H1 (cell line): ENCODE data around the gene HADHB. TPM values are rescaled to one million over a fixed set of nuclear protein-coding genes. Genes with fewer than 3 reads are reported as not detected.

Experiments
- CTCF ChIA-PET: fragments of 300-600 bp; sonication (Branson Sonifier 250); formaldehyde crosslinking; loops from one replicate; lab custom pipeline; 2021; ENCODE audit not compliant: partially characterized antibody; lab: Charles Lee
- POLR2A ChIA-PET: fragments of 300-600 bp; sonication (Branson Sonifier 250); formaldehyde crosslinking; loops from one replicate; lab custom pipeline; 2021; ENCODE audit warnings: inconsistent platforms; ENCODE audit not compliant: partially characterized antibody; lab: Charles Lee
- DNase-seq, 2 experiments: peaks; one replicate each; pipeline versions ENCODE4 v3.0.0 to v3.0.0-alpha.2; 2010 to 2022; ENCODE audit warnings: low spot score in 2 of 2, low read depth in 1 of 2, mixed read lengths in 1 of 2
- FAIRE-seq: peaks from 2 replicates; lab custom pipeline; 2011; peaks lifted over from hg19 to GRCh38; lab: Jason Lieb, UNC
- H2AFZ ChIP-seq: 2 replicates; pipeline ENCODE4 v1.8.1; 2012; ENCODE audit warnings: low read length, inconsistent platforms
- H2AK5ac ChIP-seq: 2 replicates; pipeline ENCODE4 v1.6.1; 2013; ENCODE audit warnings: low read depth, low read length
- H2BK120ac ChIP-seq: replicated peaks from 2 replicates; pipeline ENCODE3; 2013; ENCODE audit warnings: low read depth, low read length, inconsistent platforms
- H2BK12ac ChIP-seq: 2 replicates; pipeline ENCODE4 v1.6.1; 2013; ENCODE audit warnings: low read depth, low read length
- H2BK15ac ChIP-seq: 2 replicates; pipeline ENCODE4 v1.6.1; 2013; ENCODE audit warnings: low read length
- H2BK20ac ChIP-seq: 2 replicates; pipeline ENCODE4 v1.6.1; 2013; ENCODE audit warnings: low read length
- H2BK5ac ChIP-seq: 2 replicates; pipeline ENCODE4 v1.6.1; 2013; ENCODE audit warnings: low read depth, low read length
- H3K14ac ChIP-seq: 2 replicates; pipeline ENCODE4 v1.6.1; 2013; ENCODE audit warnings: inconsistent platforms; ENCODE audit not compliant: insufficient read length
- H3K18ac ChIP-seq: 2 replicates; pipeline ENCODE4 v1.6.1; 2013; ENCODE audit warnings: low read length; ENCODE audit errors: extremely low read depth
- H3K23ac ChIP-seq: 2 replicates; pipeline ENCODE4 v1.6.1; 2013; ENCODE audit warnings: inconsistent platforms; ENCODE audit not compliant: insufficient read length
- H3K23me2 ChIP-seq: 2 replicates; pipeline ENCODE4 v1.6.1; 2013; ENCODE audit warnings: low read depth, low read length
- H3K27ac ChIP-seq: 2 replicates; pipeline ENCODE4 v1.6.1; 2011; ENCODE audit warnings: low read depth, low read length, inconsistent platforms
- H3K27me3 ChIP-seq, 4 experiments: replicated peaks in 1 of 4; 1 replicate in 1 of 4; 2 replicates in 3 of 4; pipeline versions ENCODE4 v1.6.1 to v1.8.1; 2011 to 2013; ENCODE audit warnings: low read length in 3 of 4, mild to moderate bottlenecking in 3 of 4, inconsistent platforms in 2 of 4, mixed read lengths in 2 of 4, moderate library complexity in 1 of 4; ENCODE audit not compliant: control insufficient read depth in 3 of 4, insufficient read depth in 3 of 4; ENCODE audit errors: extremely low read depth in 1 of 4
- H3K36me3 ChIP-seq, 4 experiments: 2 replicates each; pipeline versions ENCODE4 v1.6.1 to v1.8.1; 2011 to 2013; ENCODE audit warnings: mild to moderate bottlenecking in 4 of 4, low read length in 3 of 4, moderate library complexity in 2 of 4, control low read depth in 1 of 4, inconsistent platforms in 1 of 4; ENCODE audit not compliant: insufficient read depth in 4 of 4, control insufficient read depth in 2 of 4
- H3K4ac ChIP-seq: replicated peaks from 2 replicates; pipeline ENCODE3; 2013; ENCODE audit warnings: low read length, low read depth, mixed read lengths, inconsistent platforms; ENCODE audit not compliant: insufficient read length
- H3K4me1 ChIP-seq, 4 experiments: replicated peaks in 1 of 4; 1 replicate in 1 of 4; 2 replicates in 3 of 4; pipeline versions ENCODE4 v1.6.1 to v1.8.1; 2011 to 2013; ENCODE audit warnings: low read length in 3 of 4, inconsistent platforms in 2 of 4, mixed read lengths in 1 of 4; ENCODE audit not compliant: insufficient read depth in 4 of 4, control insufficient read depth in 3 of 4
- H3K4me2 ChIP-seq, 2 experiments: 2 replicates each; pipeline versions ENCODE4 v1.6.1 to v1.8.1; 2011 to 2013; ENCODE audit warnings: low read depth in 2 of 2, low read length in 2 of 2, control low read depth in 1 of 2, inconsistent platforms in 1 of 2, mild to moderate bottlenecking in 1 of 2; ENCODE audit not compliant: insufficient read depth in 1 of 2
- H3K4me3 ChIP-seq, 4 experiments: fragments of 200-600, 300-600 bp in 1 of 4; sonication (generic), shearing (Covaris generic), sonication (Bioruptor Twin) in 1 of 4; 2 replicates each; pipeline versions ENCODE4 v1.5.1 to v1.8.1; 2011 to 2016; ENCODE audit warnings: low read length in 4 of 4, low read depth in 3 of 4, control low read depth in 2 of 4, inconsistent platforms in 2 of 4, mild to moderate bottlenecking in 2 of 4, mixed read lengths in 1 of 4, moderate library complexity in 1 of 4; ENCODE audit not compliant: insufficient read depth in 2 of 4; ENCODE audit errors: extremely low read depth in 1 of 4
- H3K56ac ChIP-seq: replicated peaks from 2 replicates; pipeline ENCODE3; 2013; ENCODE audit warnings: low read depth, mild to moderate bottlenecking, mixed read lengths, low read length, inconsistent platforms; ENCODE audit not compliant: insufficient read length
- H3K79me1 ChIP-seq: 2 replicates; pipeline ENCODE4 v1.6.1; 2013; ENCODE audit warnings: low read depth, low read length, control low read depth
- H3K79me2 ChIP-seq, 2 experiments: 2 replicates each; pipeline versions ENCODE4 v1.6.1 to v1.8.1; 2012 to 2013; ENCODE audit warnings: low read length in 2 of 2, mild to moderate bottlenecking in 2 of 2, inconsistent platforms in 1 of 2; ENCODE audit not compliant: insufficient read depth in 2 of 2, control insufficient read depth in 1 of 2
- H3K9ac ChIP-seq, 4 experiments: replicated peaks in 1 of 4; 1 replicate in 1 of 4; 2 replicates in 3 of 4; pipeline versions ENCODE4 v1.6.1 to v1.8.1; 2011 to 2013; ENCODE audit warnings: low read depth in 3 of 4, low read length in 3 of 4, control low read depth in 2 of 4, mild to moderate bottlenecking in 2 of 4, moderate library complexity in 2 of 4, inconsistent platforms in 1 of 4; ENCODE audit errors: extremely low read depth in 1 of 4
- H3K9me3 ChIP-seq, 2 experiments: 2 replicates each; pipeline versions ENCODE4 v1.6.1 to v1.8.1; 2012 to 2013; ENCODE audit warnings: mild to moderate bottlenecking in 2 of 2, moderate library complexity in 2 of 2, control low read depth in 1 of 2, inconsistent platforms in 1 of 2, low read depth in 1 of 2, low read length in 1 of 2, mixed read lengths in 1 of 2; ENCODE audit not compliant: insufficient read depth in 2 of 2
- H4K20me1 ChIP-seq, 2 experiments: replicated peaks in 1 of 2; 2 replicates each; pipeline versions ENCODE3 to v1.8.1; 2011 to 2013; ENCODE audit warnings: inconsistent platforms in 2 of 2, low read length in 2 of 2, mild to moderate bottlenecking in 1 of 2; ENCODE audit not compliant: insufficient read depth in 2 of 2, control insufficient read depth in 1 of 2
- H4K5ac ChIP-seq: 2 replicates; pipeline ENCODE4 v1.6.1; 2013; ENCODE audit warnings: low read length, low read depth, mixed read lengths, inconsistent platforms; ENCODE audit not compliant: insufficient read length
- H4K8ac ChIP-seq: 2 replicates; pipeline ENCODE4 v1.8.0; 2013; ENCODE audit warnings: mild to moderate bottlenecking, moderate library complexity, low read length, inconsistent platforms; ENCODE audit not compliant: insufficient read depth; ENCODE audit errors: extremely low read depth
- H4K91ac ChIP-seq: replicated peaks from 2 replicates; pipeline ENCODE3; 2013; ENCODE audit warnings: low read length, mixed read lengths, inconsistent platforms; ENCODE audit not compliant: insufficient read length
- CBX8 ChIP-seq: fragments of 300-800, 300-1000 bp; sonication (generic); IDR thresholded peaks from 2 replicates; pipeline ENCODE4 v1.7.1; 2016; ENCODE audit warnings: low read depth, low read length, borderline replicate concordance
- CHD2 ChIP-seq: IDR thresholded peaks from 2 replicates; pipeline ENCODE4 v1.6.1; 2012; ENCODE audit warnings: low read length, improper control_type of control experiment
- JUN ChIP-seq: IDR thresholded peaks from 2 replicates; pipeline ENCODE4 v1.6.1; 2011; ENCODE audit warnings: low read depth, mild to moderate bottlenecking, improper control_type of control experiment, low read length
- SRF ChIP-seq: IDR thresholded peaks from 2 replicates; pipeline ENCODE4 v1.6.1; 2011; ENCODE audit warnings: mild to moderate bottlenecking, low read depth, low read length, moderate library complexity
- WGBS, 2 experiments: shearing (Covaris generic) in 1 of 2; methylation state at CpG; one replicate each; pipeline versions ENCODE4 v1.1.6 to v1.1.7; 2013 to 2015; ENCODE audit warnings: low lambda C conversion rate in 2 of 2, mixed read lengths in 2 of 2, inconsistent platforms in 1 of 2, low coverage in 1 of 2, missing lambda C conversion rate in 1 of 2; ENCODE audit not compliant: insufficient replicate concordance in 2 of 2, insufficient coverage in 1 of 2, insufficient read length in 1 of 2; ENCODE audit errors: extremely low coverage in 1 of 2, missing lambda C conversion rate in 1 of 2; 5-methylcytosine and 5-hydroxymethylcytosine counted together
- polyA plus RNA-seq, 7 experiments: library from polyadenylated mRNA; depleted of rRNA in 3 of 7; stranded (reverse) in 5 of 7; unstranded in 2 of 7; fragments of >200 nt in 5 of 7; fragments of 200-250 nt in 2 of 7; gene quantifications; 1 replicate in 5 of 7; 2 replicates in 1 of 7; 4 replicates in 1 of 7; pipeline versions ENCODE4 v1.2.1 to v1.2.3, GENCODE V29; 2011 to 2013; ENCODE audit warnings: missing spikeins in 2 of 7, mixed read lengths in 2 of 7
- total RNA-seq: library from RNA; stranded (reverse); fragmentation: NEBNext Ultra II Directional; extraction: Animal tissue kit (Norgen Biotek cat#: 25700); gene quantifications from 2 replicates; pipeline ENCODE4 v1.2.1, GENCODE V29; 2021

The HADHB gene
- total and polyA plus RNA-seq, 2 of the 8 experiments (the other 6 are each of a cell fraction or from before 2014, with no cell fraction given): 47.7 to 52.3 TPM

DNA sequence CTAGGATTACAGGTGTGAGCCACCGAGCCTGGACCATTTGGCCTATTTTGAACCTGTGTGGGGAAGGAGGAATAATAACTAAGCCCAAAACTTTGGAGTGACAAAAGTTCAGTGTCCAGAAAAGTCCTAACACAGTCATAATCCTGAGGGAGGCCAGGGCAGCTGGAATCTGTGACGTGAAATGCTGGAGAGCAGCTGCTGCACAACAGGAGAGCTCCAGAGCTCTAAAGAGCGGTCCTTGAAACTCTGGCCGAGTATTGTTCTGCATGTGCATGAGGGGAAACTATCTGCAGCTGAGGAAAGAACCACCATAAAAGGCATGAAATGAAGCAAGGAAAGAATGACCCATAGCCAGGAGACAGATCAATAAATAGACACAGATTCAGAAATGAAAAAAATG is 28.2 kb upstream of the HADHB start:
- Histone ChIP-seq H4K5ac (no peak overlapping the region), H3K27me3 (no peaks in the 10 kb centered on the region), H3K23me2 (no peaks in the 10 kb centered on the region)

More for the DNA sequence above, 28.2 kb upstream of the HADHB start:
- H4K20me1 ChIP-seq: peaks cover 0 to 3% of the 10 kb centered on the region in 2 experiments
- no peaks in the 10 kb centered on the region for H3K79me1 ChIP-seq
- no peaks in the 10 kb centered on the region for H3K79me2 ChIP-seq
- WGBS, 2 experiments: 92% methylated on average over 4 of the region's 4 CpGs; no CpG with 5 or more reads in 1 of the 2 experiments
- H4K8ac ChIP-seq: no peak overlapping the region
- H3K4ac ChIP-seq: no peak overlapping the region
- no peak overlapping the region for H3K14ac ChIP-seq
- ChIA-PET POLR2A (interaction anchor here (1.0 to 1.2 kb wide), 2 partner anchors 25 to 26 kb away, joined by 3 read pairs; no protein-coding TSS in a partner anchor), CTCF (interaction anchor here (1.4 kb wide), 1 partner anchor 254 kb away, joined by 3 read pairs; no protein-coding TSS in a partner anchor)
- FAIRE-seq: no peak
- no peak overlapping the region for H4K91ac ChIP-seq
- no peak overlapping the region for H3K4me2 ChIP-seq
- H3K4me1 ChIP-seq: no peaks in the 10 kb centered on the region
- no peak overlapping the region for H2BK120ac ChIP-seq
- no peaks in the 10 kb centered on the region for H3K9me3 ChIP-seq
- H3K23ac ChIP-seq: no peak overlapping the region
- H2AK5ac ChIP-seq: no peak overlapping the region
- H2BK12ac ChIP-seq: no peak overlapping the region
- TF ChIP-seq SRF (no peak), CHD2 (no peak), CBX8 (no peak), JUN (no peak)
- no peak overlapping the region for H2BK5ac ChIP-seq
- no peak for DNase-seq
- H2BK15ac ChIP-seq: no peak overlapping the region
- no peak overlapping the region for H3K27ac ChIP-seq
- H2AFZ ChIP-seq: no peak overlapping the region
- no peak overlapping the region for H3K18ac ChIP-seq
- no peak overlapping the region for H3K9ac ChIP-seq
- no peak overlapping the region for H3K4me3 ChIP-seq
- no peak overlapping the region for H3K56ac ChIP-seq
- H3K36me3 ChIP-seq: peaks cover 0 to 36% (median 24%) of the 10 kb centered on the region in 4 experiments; a peak in 6 of 8 replicates
- H2BK20ac ChIP-seq: no peak overlapping the region
